GM19193 (cell line): ENCODE measurements around the gene ID3.

Source experiments
- POLR2A ChIP-seq: IDR thresholded peaks from 4 replicates; pipeline ENCODE4 v1.6.1; 2011; ENCODE audit not compliant: insufficient read depth, insufficient read length; ENCODE audit errors: extremely low read depth

The ID3 gene

DNA sequence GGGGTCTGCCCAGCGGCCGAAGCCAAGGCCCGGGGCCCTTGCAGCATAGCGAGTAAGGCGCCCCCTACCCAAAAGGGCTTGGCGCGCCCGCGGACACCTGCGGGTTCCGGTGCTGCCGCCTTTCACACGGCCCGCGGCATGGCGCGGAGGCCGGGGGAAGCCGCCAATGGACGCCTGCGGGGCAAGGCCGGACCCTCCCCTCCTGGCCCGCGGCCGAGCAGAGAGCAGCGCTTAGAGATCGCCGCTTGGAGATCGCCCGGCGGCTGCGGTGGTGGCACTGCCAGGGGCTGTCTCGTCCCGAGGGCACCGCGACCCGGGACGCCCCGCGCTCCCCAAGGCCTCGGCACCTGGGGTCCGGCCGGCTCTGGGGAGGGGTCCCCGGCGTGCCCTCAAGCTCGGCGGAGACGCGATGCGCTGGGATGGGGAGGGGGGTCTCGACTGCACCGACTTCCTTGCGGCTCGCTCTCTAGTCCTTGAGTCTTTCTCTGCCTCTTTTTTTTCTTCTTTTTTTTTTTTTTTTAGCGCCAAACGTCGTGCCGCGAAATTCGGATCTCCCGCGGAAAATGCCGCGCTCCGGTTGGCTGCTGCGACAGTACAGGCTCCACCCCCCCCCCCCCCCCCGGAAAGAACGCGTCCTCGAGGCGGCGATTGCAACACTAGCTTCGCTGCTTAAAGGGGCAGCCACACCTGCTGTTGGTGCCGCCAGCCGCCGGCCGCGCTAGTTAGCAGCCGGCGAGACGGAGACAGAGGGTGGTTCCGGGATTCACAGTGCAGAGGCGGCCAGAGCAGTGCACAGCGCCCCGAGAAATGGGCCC is 28.3 kb downstream of the ID3 start, which contains the start of gene E2F2:
Gene E2F2, minus strand, starts transcription at position 487 of the 815 bp plus-strand sequence. Its CDS starts 440 bp downstream, at position 47.
- peak; percentile 35 for TF ChIP-seq POLR2A

DNA sequence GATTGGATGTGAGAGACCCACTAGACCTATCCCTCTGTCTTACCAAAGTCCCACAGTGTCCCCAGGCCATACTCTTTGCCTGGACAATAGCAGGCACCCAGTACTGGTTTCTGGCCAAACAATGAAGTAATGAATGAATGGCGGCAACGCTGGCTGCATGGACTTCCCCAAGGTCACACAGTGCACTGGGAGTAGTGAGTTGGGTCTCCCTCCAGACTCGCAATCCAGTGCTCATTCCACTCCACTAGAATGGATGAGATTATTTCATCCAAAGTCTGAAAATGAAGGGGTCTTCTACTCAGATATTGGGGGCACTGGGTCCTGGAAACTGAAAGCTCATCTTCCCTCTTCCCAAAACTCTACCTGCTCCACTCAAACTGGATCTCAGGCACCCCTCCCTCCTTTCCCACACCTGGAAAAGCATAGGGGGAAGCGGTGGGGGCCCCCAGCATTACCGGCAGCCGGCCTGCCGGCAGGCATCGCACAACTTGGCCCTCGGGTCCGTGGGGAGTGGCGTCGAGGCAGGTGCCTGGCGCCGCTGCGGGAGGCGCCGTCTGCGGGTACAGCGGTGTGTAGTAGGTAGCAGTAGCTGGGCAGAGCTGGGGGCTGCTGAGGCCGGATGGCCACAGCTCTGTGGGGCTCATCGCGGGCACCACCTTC is 29.1 kb downstream of the ID3 start:
- TF ChIP-seq POLR2A: no peak

DNA sequence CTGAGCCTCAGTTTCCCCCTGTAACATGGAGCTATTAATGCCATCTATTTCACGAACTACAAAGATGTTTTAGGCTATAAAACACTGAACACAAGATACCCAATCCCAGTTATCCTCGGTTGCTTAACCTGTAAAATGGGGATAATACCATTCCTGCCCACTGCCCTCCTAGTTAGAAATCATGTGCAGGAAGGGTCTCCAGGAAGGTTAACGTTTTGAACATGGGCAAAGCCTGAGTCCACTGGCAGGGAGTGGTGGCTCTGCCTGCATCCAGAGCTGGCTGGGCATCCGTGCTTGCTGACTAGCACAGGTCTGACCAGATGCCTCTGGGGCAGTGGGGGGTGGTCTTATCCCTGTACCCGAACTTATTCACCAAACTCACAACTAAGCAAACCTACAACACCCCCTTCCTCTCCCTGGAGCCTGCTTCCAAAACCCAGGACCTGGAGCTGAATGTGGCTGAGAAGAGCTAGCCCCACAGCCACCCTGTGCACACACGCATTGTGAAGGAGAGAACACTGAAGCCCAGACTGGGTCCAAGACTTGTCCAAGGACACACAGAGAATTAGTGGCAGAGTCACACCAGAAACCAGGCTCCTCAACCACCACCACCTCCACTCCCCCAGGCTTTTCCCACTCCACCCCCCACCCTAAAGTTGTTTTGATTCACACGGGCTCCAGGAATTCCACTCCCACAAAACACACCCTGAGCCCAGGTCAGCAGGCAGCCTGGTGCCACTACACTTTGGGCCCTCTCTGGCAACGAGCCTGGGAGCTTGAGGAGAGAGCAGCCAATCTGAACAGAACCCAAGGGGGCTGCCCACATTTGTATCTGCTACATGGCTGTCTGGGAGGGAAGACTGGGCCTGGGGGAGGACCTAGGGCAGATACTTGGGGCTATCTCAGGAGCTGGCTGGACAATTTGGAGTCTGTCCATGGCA is 29.9 kb downstream of the ID3 start:
- TF ChIP-seq POLR2A: no peak

DNA sequence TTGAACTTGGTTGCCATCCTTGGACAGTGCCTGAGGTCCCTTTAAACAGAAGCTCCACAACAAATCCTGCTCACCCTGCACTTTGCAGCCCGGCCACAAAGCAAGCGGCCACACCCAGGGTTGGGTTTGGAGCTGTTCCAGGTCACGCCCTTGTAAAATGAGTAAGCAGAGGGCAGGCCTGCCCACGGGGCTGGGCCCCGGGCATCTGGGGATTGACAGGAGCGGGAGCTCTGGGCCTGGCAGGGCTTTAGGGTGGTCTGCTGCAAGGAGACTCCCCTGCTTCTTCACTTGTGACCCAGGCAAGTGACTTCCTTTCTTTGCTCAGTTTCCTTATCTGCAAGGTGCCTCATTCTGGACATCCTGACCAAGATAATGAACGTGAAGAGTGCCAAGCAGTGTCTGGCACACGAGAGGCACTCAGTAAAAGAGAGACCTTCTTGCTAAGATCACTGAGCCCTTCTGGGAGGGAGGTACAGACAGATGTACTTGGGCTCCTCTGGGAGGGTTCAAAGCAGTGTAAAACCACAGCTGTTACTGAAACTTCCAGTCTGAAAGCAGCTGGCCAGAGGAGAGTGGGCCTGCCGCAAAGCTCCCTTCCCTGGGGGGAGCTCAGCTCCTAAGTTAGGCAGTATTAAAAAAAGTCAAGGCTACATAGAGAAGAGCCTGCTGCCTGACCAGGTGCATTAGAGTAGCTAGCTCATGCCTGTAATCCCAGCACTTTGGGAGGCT is 30.9 kb downstream of the ID3 start:
- peak; percentile 31 for TF ChIP-seq POLR2A

DNA sequence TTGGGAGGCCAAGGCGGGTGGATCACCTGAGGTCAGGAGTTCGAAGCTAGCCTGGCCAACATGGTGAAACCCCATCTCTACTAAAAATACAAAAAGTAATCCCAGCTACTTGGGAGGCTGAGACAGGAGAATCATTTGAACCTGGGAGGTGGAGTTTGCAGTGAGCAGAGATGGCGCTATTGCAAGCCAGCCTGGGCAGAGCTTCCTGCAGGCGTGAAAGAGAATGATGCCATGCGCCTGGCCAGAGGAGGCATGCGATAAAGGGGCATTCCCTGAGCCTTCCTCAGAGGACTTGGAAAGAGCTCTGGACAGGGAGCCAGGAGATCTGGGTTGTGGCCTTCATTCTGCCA is 31.4 kb downstream of the ID3 start:
- TF ChIP-seq POLR2A: no peak

DNA sequence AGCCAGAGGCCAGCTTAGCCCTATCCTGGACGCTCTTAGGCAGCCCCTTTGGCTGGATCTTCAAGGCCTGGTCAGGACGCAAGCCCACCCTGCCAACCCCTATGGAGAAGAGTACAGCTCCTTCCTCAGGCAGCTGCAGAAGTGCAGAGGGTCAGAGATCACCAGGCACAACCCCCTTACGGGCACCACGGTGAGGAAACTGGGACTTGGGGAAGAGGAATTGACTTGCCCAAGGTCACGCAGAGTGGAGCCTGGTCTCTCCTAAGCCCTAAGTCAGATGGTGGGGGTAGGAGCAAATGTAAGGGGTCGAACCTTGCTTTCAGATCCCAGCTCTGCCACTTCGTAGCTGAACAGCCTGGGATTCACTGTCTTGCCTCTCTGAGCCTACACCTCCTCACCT is 31.9 kb downstream of the ID3 start:
- TF ChIP-seq POLR2A: no peak

DNA sequence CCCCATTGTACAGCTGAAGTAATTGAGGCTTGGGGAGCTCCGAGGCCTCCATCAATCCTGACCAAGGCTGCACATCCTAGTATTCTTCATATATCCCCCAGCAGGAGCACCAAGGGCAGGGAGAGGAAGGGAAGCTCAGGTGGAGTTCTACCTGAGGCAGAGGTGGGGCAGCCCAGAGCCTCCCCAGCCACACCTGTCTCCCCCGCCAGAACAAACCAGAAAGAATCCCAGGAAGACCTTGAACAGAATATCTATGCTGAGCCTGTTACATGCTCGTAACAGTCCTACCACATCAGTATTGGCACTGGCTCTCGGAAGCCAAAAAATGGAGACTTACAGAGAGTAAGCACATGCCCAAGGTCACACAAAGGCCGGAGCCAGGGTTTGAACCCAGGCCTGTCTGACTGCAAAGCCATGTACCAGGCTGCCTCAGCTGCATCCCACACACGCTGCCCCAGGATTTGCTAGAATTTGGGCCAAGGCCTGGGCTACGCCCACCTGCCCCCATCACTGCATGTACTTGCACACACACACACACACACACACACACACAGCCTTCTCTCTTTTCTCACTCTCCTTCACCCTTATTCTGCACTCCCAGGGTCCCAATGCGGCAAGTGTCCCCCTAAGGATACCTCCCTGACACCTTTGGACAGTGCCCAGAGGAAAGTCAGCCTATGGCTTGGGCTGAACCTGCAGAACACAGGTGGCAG is 32.8 kb downstream of the ID3 start:
- TF ChIP-seq POLR2A: no peak

DNA sequence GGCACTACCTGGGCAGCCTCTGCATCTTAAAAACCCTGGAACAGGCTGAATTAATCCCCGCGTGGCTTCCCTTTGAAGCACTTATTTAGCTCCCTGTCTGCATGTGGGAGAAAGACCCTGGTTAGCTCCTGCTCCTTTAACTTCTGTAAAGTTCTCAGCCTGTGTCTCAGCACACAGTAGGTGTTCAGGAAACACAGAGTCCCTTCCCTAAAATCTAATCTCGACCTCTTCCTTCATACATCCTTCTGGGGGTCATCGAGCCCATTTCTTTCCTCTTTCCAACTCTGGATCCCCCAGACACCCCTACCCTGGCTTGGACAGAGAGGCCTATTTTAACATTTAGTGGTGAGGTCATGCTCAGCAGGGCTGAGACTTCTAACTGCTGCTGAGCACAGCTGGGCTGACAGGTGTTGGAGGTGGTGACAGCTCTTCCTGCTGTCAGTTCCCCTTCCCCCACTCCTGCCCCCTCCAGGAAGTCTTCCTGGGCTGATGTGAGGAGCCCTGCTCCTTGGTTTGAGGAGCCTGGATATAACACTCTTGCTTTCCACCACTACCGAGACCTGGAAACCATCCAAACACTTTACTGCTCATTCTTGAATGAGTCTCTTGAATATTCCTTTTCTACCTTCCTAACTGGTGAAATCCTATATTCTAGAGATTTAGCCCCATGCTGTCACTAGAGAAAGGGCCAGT is 33.6 kb downstream of the ID3 start:
- peak; percentile 16 for TF ChIP-seq POLR2A

DNA sequence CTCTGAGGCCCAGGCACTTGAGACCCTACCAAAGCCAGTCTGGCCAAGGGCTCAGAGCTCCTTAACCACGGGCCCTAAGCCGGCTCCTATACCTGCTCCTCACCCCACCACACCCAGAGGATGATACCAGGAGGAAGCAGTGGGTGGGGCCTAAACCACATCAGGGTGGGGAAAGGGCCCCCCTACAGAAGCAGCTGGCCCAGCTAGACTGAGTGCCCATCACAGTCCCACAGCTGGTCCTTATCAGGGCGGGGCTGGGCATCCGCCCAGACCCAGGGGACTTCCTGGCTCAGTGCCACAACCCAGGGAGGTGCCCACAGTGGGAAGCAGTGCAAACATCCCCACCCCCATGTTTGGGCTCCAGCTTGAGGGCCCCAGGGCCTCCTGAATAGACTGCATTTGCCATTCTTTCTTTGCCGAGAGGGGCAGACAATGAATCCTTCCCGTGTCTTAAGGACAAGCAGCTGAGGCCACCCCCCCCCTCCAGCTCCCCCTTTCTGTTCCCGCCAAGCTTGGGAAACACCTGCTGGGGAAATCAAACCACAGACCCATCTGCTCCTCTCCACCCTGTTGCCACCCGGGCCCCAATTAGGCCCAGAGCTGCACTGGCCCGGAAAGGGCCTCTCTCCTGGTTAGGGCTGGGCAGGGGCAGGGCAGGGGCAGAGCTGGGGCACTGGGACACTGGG is 34.4 kb downstream of the ID3 start:
- TF ChIP-seq POLR2A: no peak

DNA sequence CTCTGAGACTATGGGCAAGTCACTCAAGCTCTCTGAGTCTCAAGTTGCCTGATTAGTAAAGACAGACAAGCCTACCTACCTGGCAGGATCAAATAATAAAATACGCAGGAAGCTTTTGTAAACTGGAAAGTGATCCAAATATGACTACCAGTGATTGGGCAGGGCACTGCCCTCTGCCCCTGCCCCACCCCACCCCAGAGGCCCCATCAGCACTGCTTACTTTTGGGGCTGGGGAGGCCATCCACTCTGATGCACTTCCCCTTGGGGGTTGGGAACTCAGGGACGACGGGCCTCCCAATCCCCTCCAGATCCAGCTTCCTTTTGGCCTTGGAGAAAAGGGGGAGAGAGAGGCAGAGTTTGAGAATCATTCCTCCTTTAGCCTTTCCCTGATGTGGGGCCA is 35.1 kb downstream of the ID3 start:
- no peak for TF ChIP-seq POLR2A

DNA sequence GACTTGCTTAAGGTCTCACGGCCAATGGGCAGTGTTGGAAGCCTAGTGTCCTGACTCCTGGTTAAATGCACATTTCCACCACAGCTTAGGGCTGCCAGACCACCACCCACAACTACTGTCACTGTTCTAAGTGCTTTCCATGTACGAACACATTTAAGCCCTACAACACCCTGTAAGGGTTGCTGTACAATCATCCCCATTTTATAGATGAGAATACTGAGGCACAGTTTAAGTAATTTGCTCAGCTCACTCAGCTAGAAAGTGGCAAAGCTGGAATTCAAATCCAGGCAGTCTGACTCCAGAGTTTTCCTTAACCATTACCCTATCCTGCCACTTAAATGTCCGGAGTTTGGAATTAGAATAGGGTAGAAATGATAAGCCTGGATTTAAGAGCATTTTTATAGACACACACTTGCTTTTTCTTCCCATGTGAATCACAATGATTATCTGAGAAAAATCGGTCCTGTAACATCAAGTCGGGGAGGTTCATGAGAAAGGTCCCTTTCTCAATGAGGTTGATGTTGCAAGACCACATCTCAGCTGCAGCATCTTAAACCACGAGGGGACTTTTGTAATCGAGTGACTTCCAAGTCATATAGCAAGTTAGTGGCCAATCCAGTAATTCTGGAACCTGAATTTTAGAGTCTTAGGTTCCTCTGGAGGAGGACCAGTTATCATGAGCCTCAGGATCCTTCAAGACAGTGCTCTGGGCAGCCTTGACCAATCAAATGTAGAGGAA is 36.9 kb downstream of the ID3 start:
- TF ChIP-seq POLR2A: no peak

DNA sequence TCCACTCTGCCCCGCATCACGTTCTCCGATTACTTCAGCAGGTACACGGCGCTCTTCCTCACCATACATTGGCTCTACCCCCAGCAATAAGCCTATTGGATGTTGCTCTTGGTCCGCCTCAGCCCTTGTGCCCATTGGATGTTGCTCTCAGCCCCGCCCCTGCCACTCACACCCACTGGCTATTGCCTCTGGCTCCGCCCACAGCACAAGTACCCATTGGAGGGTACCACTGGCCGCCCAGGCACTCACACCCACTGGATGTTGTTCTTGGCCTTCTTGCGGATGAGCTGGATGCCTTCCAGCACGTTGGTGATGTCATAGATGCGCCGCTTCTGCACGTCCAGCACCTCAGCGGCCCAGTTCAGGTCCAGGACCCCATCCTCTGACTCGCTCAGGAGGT is 37.7 kb downstream of the ID3 start:
- TF ChIP-seq POLR2A: no peak

DNA sequence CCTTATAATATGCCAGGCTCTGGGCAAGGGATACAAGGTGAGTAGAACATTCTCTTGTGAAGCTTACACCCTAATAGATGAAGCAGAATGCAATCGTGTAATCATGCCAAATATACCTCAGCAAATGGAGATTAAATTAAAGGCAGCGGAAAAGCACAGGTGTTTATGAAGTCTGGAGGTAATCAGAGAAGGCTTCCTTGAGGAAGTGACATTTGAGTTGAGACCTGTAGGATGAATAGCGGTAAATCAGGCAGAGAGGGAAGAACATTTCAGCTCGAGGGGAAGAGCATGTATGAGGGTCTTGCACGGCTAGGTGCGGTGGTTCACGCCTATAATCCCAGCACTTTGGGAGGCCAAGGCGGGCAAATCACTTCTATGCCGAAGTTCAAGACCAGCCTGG is 41.7 kb downstream of the ID3 start:
- no peak for TF ChIP-seq POLR2A

DNA sequence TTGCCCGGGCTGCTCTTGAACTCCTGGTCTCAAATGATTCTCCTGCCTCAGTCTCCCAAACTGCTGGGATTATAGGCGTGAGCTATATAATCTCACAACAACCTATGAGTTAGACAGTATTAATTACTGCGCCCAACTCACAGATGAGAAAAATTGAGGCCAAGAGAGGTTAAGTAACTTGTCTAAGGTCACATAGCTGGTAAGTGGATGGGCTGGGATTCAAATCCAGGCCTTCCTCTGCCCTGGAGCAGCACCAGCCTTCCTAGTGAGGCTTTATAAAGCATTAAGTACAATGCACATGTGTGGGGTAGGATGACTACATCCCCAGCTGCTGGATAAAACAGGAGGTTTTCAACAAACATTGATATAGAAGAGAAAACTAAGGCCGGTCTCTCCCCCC is 43.4 kb downstream of the ID3 start:
- no peak for TF ChIP-seq POLR2A
